GM21515 (cell line): ENCODE measurements around the gene MLN.

ENCODE experiments used
- ATAC-seq: cut with Tn5 transposase; IDR thresholded peaks from one replicate; pipeline ENCODE4 v1.9.1; 2021; ENCODE audit not compliant: unreplicated experiment

Gene MLN

DNA sequence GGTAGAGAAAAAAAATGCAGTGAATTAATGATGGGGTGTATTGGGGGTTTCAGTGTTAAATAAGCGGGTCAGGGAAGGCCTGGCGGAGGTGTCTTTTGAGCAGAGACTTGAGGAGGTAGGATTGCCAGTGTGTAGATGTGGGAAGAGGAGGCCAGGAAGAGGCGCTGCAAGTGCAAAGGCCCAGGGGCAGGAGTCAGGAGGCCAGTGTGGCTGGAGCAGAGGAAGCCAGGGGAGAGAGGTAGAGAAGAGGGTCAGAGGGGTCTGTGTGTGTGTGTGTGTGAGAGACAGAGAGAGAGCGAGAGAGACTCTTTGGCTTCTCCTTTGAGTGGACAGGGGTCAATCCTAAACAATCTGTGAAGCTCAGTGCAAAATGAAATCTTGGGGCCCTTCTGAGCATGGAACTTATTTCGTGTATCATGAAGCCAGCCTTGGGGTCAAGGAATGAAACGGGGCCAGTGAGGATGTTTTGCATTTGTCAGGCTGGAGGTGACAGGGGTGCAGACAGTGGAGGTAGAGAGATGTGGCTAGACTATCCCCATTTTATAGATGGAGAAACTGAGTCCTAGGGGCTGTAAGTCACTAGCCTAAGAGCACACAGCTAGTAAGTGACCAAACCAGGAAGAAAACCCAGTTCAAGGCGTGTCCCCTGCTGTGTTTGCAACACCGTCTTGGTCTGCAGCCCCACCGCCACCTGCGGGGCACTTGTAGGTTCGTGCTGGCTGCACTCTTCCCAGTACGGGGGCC lies 47.4 kb downstream of the MLN start:
- no peak for ATAC-seq

DNA sequence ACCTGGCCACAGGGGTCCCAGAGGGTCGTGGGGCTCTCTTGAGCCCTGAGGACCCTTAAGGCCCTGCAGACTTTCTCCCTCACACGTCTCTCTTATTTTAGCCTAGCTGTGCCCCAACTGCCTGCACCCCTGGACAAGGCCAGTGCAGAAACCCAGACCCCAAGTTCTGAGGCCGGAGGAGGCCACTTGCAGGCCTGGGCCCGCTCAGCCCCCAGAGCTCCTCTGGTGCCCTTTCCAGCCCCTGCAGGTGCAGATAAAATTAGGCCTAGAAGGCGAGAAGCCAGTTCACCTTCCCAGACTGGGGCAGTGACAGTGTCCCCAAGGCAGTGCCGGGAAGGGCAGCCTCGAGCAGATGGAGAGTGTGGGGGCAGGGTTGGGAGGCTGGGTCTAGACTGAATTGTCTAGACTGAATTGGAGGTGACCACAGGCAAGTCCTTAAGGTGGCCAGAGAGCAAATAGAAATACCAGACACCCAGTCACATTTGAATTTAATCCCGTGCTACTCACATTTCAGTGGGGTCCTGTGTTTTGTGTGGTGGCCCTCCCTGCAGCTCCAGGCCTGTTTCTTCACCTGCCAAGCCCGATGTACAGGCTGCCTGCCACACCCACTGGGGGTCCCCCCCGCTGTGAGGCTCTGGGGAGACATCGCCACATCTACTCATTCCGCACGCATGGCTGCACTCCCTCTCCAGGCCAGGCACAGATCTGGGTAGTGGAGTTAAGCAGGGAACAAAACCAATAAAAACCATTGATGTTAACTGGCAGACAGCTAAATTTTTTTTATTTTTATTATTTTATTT lies 48.5 kb downstream of the MLN start:
- ATAC-seq = no peak

DNA sequence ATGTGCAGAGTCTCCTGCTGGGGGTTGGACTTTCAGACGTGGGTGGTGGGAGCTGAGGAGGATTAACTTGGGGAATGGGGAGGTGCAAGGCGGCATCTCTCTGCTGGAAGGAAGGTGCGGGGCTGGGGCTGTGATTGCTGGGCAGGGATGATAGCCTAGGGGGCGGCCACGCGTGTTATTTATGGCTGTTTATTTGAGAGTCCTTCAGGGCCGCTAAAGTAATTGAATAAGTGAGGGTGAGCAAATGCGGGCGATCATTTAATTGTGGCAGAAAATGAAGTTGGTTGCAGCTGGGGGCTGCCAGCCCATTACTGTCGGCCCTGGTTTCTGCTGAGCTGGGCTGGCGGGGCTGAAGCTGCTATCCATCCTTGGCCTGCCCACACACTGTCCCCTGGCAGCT lies 49.6 kb downstream of the MLN start:
- no peak for ATAC-seq

DNA sequence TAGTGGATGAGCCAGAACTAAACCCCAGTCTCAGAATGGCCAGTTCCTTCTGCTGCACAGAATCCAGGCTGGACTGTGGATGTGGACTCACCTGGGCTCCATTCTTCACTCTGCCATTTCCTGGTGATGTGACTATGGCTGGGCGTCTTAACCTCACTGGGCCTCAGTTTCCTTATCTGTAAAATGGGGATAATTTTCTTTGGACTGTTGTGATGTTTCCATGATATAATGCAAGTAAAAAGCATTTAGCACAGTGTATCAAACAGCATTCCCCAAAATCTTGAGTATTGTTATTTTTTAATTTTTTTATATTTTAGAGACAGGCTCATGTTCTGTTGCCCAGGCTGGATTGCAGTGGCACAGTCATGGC lies 51.2 kb downstream of the MLN start:
- ATAC-seq = no peak

DNA sequence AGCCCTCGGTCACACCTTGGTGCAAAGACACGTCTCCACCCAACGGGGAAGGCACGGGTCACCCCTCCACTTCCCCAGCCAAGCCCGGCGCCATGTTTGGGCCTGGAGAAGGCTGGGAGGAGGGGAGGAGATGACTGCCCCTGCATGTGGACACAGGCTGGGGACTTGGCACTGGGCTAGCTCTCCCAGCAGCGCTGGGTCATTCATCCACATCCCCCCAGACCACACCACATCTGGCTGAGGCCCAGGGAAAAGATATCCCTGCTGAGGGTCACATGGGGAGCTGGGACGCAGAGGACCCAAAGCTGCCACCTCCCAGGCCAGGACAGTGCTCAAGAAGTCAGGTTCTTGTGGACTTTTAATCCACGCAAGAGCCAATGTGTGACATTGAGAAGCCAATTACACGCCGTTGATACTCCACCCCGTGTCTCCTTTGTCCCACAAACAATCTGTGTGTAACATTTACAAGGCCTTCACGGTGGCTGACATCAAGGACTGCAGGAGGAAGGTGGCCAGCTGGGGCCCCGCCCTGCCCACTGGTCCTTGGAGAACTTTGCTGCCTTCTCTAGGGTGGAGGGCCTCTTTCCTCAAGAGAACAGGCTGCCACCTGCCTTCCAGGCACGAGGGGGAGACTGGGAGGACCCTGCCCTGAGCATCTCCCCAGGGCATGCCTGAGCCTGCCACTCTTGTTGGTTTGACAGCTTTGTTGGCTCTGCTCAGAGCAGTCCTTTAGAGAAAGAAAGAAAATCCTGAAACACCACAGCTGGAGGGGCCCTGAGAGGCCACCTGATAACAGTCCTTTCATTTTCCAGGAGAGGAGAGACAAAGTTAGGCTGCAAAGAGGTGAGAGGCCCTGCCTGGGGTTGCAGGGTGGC lies 51.8 kb downstream of the MLN start:
- no peak for ATAC-seq

DNA sequence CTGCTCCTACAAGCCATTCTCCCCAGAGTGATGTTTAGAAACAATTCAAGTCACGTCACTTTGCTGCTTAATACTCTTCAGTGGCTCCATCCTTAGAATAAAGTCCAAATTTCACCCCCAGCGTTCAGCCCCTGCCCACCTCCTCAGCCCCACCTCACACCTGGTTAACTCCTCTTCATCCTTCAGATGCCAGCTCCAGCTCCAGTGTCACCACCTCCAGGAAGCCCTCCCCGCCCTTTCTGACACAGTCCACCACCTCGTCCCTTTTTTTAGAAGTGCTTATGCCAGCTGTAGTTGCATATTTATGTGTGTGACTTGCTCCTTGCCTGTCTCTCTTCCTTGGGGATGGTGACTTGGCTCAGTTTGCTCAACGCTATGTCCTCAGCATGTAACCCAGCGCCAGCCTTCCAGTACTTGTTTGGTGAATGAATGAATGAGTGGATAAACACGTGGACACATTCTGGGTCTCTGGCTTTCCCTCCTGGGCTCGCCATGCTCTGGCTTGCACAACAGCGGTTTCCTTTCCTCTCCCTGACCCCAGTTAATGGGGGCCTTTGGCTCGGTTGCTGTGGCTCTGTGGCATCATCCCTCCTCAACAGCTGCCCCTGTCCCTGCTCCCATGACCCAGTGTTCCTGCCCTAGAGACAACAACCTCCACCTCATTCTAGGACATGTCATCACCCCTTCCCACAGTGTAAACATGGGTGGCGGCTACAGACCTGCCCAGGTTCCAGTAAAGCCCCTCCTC lies 53.4 kb downstream of the MLN start:
- ATAC-seq = no peak

DNA sequence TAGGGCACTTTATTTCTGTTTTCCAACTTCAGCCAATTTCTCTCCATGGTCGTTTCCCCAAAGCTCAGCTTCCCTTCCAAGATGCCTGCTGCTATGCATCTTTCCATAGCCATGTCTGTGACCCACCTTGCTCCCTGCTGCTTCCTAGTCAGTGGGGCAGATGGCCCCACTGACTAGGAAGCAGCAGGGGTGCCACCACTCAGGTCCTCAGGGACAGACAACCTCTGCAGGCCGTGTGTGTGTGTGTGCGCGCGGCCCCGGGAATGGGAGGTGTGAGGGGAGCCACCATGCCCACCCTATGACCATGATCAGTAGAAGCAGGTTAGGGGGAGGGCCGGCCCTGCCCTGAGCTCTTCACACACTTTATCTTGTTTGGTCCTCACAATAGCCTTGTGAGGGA lies 54.4 kb downstream of the MLN start:
- ATAC-seq = no peak

DNA sequence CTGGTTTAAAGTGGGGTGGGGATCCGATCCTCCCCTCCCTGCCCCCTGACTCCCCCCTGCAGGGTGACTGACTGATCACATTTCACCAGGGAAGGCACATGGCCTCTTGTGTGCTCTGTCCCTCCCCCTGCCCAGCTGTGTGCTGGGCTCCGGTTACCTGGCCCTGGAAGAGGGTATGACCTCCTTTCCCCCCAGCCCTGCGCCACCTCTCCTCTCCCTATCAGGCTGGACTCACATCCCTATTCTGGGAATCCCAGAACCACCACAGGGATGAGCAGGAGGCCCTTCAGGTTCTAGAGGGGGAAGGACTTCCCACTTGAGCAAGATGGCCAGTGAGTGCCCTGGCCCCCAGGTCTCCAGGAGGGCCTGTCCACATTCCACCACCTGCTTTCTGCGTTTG lies 55.0 kb downstream of the MLN start:
- no peak for ATAC-seq

DNA sequence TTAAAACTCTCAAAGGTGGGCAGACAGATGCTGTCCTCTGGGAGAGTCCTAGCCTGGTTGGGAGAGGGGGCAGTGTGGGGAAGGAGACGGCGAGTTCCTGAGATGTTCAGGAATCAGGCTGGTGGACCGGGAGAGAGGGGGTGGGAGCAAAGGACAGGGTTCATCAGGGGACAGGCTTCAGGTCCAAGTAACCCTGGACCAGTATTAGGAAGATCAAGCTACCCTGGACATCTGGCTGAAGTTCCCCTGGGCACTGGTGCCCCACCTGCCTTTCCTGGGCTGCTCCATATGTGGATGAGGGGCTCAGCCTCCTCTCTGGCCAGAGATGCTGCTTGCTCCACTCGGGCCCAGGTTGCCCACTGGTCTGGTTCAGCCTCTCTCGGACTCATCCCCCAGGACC lies 56.0 kb downstream of the MLN start:
- no peak for ATAC-seq

DNA sequence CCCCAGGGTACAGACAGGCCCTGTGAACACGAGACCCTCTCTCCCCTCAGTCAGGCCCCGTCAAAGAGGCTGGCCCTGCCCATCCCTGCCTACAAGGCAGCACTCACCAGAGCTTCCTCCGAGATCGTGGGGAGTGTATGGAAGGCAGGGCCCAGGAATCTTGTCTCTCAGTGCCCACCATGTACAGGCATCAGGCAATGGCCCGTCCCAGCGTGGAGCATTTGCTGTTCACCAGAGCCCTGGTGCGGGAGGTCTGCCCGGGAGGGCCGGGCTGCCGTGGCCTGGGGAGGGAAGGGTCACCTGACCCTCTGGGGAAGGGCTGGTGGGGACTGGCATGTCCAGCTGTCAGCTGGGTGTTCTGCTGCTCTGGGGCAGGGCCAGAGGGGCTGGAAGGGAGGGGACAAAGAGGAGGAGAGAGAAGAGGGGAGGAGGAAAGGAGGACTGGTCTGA lies 57.1 kb downstream of the MLN start, which contains the start of gene IP6K3:
IP6K3 (minus strand) TSS at position 255 of the 450 bp plus-strand sequence. CDS start 11,429 bp downstream, outside the sequence.
- ATAC-seq = no peak

DNA sequence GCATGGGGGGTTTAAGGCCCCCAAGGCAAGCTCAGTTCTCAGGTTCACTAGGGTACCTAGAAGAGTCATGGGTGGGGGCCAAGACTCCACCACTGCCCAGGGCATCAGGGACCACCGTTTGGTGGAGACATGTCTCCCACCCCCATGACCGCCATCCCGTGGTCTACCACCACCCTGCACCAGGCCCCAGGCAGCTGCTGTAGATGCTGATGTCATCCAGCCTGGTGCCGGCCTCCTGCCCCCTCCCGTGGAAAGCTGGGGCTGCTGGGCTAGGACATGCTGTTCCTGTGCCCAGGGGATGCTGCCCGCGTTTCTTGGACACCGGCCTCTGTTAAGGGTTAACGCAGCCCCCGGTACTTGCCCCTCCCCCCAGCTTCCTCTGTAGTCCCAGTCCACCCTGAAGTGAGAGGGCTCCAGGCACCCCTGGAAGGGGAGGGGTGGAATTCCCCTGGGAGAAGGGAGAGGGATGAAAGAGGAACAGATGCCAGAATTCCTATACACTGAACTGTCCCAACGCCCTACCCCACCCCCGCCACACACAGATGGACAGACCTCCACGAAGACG lies 57.7 kb downstream of the MLN start:
- no peak for ATAC-seq

DNA sequence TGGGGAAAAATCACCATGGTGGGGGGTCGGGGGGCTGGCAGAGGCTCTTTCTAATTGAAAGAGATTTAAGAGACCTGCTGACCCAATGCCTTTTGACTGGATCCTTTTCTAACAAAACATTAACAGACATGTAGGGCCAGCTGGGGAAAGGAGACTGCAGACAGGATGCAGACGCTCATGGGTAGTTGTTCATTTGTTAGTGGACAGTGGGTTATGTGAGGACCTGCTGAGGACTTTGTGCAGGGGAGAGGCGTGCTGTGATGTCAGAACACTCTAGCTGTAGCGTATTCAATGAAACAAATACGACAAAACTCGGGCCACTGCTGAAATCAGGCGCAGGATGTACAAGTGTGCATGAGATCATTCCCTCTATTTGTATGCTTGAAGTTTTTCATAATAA lies 58.3 kb downstream of the MLN start:
- ATAC-seq = no peak

DNA sequence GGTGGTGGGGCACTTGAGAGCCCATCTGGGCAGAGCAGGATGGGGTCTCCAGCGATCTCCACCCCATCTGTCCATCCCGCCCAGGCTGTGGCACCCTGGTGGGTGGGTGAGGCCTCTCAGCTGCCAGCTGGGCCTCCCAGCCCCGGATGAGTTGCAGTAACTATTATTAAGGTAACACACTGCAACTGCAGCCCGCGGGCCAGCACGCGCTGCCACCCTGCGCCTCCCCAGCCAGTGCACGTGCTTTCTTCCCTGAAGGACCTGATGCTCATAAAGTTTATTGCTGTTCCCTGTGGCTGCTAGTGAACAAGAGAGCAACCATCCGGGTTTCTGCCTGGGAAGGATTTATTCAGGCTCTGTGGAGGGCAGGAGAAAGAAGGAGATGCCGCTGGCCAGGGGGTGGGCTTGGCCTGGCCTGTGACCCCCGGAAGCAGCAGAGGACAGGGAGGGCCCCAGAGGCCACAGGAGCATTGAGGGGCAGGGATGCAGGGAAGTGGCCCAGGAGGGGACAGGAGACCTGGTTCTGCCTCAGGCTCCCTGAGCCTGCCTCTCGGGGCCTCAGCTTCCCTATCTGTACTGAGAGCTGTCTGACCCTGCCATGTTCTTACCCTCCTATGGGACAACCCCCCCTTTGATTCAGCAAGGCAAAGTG lies 58.8 kb downstream of the MLN start:
- ATAC-seq = no peak
